Measurements from ENCODE around the gene GYS1. TPM values are rescaled to one million over a fixed set of nuclear protein-coding genes. Genes with fewer than 3 reads are reported as not detected.
"Not testable (repeated sequence)": the region's sequence is repeated elsewhere in the genome, so short reads cannot be mapped to it uniquely, and the experiment has no call there.

The GYS1 gene
- polyA plus RNA-seq, 1 experiment, result 49.7 TPM

DNA sequence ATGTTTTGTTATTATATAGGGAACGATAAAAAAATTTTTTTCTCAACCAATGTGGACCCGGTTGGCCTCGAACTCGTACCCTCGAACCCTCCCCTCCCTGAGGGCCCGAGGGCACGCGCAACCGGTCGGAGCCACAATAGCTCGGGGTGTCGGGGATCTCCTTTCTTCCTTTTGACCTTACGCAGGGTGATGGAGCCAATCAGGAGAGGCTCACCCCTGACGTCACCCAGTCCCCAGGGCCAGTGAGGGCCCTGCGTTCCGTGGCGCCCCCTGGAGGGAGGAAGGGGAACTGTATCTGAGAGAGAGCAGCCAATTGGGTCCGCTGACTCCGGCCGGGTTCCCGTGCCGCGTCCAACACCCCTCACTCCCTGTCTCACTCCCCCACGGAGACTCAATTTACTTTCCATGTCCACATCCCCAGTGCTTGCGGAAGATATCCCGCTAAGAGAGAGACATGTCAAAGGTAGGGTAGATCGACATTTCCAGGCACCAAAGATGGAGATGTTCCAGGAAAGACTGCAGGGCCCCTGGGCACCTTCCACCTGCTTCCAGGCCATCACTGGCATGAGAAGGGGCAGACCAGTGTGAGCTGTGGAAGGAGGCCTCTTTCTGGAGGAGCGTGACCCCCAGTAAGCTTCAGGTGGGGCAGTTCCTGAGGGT is 38.7 kb upstream of the GYS1 start, which contains the start of gene CGB2:
Gene CGB2, plus strand, starts transcription at position 249 of the 660 bp plus-strand sequence. Its CDS starts 206 bp downstream, at position 455.
- POLR2A ChIA-PET; H3K36me3 ChIP-seq (ENCODE audit: control insufficient read depth, insufficient read depth, low read length); DNase-seq (ENCODE audit: low read depth); H3K27me3 ChIP-seq (ENCODE audit: control insufficient read depth, insufficient read depth, low read length); CTCF ChIA-PET; H3K4me3 ChIP-seq (ENCODE audit: low read depth, low read length): not testable (repeated sequence)
- TF ChIP-seq, protein P1, sequence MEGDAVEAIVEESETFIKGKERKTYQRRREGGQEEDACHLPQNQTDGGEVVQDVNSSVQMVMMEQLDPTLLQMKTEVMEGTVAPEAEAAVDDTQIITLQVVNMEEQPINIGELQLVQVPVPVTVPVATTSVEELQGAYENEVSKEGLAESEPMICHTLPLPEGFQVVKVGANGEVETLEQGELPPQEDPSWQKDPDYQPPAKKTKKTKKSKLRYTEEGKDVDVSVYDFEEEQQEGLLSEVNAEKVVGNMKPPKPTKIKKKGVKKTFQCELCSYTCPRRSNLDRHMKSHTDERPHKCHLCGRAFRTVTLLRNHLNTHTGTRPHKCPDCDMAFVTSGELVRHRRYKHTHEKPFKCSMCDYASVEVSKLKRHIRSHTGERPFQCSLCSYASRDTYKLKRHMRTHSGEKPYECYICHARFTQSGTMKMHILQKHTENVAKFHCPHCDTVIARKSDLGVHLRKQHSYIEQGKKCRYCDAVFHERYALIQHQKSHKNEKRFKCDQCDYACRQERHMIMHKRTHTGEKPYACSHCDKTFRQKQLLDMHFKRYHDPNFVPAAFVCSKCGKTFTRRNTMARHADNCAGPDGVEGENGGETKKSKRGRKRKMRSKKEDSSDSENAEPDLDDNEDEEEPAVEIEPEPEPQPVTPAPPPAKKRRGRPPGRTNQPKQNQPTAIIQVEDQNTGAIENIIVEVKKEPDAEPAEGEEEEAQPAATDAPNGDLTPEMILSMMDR (IDR thresholded peaks at IDR 0.05; ENCODE audit: insufficient read depth, low read depth, low read length), result peak; percentile 34; the same call in 1 of the 2 replicates

DNA sequence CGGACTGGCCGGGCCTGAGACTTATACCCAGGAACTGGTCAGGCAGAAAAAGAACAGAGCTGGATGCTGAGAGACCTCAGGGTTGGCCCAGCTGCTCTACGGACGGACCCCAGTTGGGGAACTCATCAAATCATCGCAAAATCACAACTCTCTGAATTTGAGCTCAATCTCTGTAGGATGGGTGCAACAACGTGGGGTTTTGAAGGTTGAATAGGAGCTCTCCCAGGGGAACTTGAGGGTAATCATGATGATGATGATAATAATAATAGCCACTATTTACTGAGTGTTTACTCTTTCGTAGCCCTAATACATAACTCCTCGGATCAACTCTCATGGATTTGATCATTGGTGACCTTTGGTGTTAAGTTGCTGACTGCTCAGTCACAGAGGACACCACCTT is 37.2 kb upstream of the GYS1 start:
- H3K4me3 ChIP-seq (ENCODE audit: low read depth, low read length); H3K36me3 ChIP-seq (ENCODE audit: control insufficient read depth, insufficient read depth, low read length); POLR2A ChIA-PET; H3K27me3 ChIP-seq (ENCODE audit: control insufficient read depth, insufficient read depth, low read length); DNase-seq (ENCODE audit: low read depth): not testable (repeated sequence)
- CTCF ChIA-PET, result interaction anchor here (1.3 kb wide), 1 partner anchor 11 kb away, joined by 3 read pairs; no protein-coding TSS in a partner anchor

DNA sequence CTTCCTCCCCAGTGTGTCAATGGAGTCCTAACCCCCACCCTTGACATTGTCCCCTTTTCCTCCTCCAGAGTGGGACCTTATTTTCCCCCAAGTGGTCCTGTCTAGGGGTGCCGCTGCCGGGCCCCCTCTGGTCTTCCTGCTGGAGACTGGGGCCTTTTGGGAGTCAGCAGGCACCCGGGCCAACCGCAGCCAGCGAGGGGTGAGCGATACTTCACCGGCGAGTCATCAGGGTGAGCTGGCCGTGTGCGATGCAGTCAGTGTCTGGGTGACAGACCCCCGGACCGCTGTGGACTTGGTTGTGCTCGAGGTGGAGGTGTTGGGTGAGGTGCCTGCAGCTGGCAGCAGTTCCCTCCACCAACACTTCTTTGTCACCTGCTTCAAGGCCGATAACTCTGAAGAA is 36.6 kb upstream of the GYS1 start:
- H3K4me3 ChIP-seq (ENCODE audit: low read depth, low read length); H3K36me3 ChIP-seq (ENCODE audit: control insufficient read depth, insufficient read depth, low read length); H3K27me3 ChIP-seq (ENCODE audit: control insufficient read depth, insufficient read depth, low read length); DNase-seq (ENCODE audit: low read depth); POLR2A ChIA-PET: not testable (repeated sequence)
- CTCF ChIA-PET, result interaction anchor here (1.3 kb wide), 1 partner anchor 11 kb away, joined by 3 read pairs; no protein-coding TSS in a partner anchor

DNA sequence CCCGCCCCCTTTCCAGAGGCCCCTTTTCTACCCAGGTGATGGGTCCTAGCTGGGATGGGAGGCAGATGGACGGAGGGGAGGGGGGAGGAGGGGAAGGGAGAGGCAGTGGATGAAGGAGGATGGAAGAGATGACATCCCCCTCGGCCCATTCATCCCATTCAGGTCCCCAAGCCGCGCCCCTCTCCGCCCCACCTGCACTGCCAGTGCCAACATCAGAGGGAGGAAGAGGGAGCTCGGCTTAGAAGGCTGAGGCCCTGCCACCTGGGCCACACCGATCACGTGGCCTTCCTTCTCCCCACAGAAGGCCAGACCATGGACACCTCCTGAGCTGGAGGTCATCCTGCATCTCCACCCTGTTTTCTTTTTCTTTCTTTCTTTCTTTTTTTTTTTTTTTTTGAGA is 35.6 kb upstream of the GYS1 start:
- H3K4me3 ChIP-seq (ENCODE audit: low read depth, low read length); H3K27me3 ChIP-seq (ENCODE audit: control insufficient read depth, insufficient read depth, low read length); POLR2A ChIA-PET; H3K36me3 ChIP-seq (ENCODE audit: control insufficient read depth, insufficient read depth, low read length); DNase-seq (ENCODE audit: low read depth): not testable (repeated sequence)
- CTCF ChIA-PET, result interaction anchor here (0.6 kb wide), 1 partner anchor 17 kb away, joined by 3 read pairs; no protein-coding TSS in a partner anchor

DNA sequence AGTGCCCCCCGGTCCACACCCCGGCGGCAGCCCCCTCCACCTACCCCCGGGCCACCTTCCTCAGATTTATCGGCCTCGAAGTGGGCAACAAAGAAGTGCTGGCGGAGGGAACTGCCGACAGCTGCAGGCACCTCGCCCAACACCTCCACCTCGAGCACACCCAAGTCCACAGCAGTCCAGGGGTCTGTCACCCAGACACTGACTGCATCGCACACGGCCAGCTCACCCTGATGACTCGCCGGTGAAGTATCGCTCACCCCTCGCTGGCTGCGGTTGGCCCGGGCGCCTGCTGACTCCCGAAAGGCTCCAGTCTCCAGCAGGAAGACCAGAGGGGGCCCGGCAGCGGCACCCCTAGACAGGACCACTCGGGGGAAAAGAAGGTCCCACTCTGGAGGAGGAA is 32.5 kb upstream of the GYS1 start:
- CTCF ChIA-PET; H3K27me3 ChIP-seq (ENCODE audit: control insufficient read depth, insufficient read depth, low read length); H3K36me3 ChIP-seq (ENCODE audit: control insufficient read depth, insufficient read depth, low read length); POLR2A ChIA-PET; H3K4me3 ChIP-seq (ENCODE audit: low read depth, low read length); DNase-seq (ENCODE audit: low read depth): not testable (repeated sequence)

DNA sequence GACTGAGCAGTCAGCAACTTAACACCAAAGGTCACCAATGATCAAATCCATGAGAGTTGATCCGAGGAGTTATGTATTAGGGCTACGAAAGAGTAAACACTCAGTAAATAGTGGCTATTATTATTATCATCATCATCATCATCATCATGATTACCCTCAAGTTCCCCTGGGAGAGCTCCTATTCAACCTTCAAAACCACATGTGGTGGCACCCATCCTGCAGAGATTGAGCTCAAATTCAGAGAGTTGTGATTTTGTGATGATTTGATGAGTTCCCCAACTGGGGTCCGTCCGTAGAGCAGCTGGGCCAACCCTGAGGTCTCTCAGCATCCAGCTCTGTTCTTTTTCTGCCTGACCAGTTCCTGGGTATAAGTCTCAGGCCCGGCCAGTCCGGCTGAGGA is 32.0 kb upstream of the GYS1 start:
- CTCF ChIA-PET; H3K4me3 ChIP-seq (ENCODE audit: low read depth, low read length); H3K27me3 ChIP-seq (ENCODE audit: control insufficient read depth, insufficient read depth, low read length); H3K36me3 ChIP-seq (ENCODE audit: control insufficient read depth, insufficient read depth, low read length); POLR2A ChIA-PET; DNase-seq (ENCODE audit: low read depth): not testable (repeated sequence)

DNA sequence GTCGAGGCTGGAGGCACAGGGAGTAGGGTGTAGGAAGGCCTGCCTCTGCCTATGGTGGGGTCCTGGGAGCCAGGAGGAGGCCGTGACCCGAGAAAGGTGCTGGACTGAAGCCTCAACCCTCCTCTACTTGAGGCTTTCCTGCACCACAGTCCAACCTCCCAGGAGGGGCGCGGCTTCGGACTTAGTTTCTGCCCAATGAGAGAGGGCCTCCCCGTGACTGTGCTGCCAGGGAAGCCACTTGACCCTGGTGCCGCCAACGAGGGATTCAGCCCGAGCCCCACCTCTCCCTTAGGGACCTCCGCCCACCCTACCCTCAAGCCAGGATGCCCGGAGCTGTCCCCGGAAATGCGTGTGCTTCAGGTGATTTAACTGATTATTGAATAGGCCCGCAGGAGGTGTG is 31.1 kb upstream of the GYS1 start, which contains the start of gene CGB3:
Gene CGB3, minus strand, starts transcription at position 101 of the 400 bp plus-strand sequence. CDS start 362 bp downstream, outside the sequence.
- CTCF ChIA-PET, result not testable (repeated sequence)

DNA sequence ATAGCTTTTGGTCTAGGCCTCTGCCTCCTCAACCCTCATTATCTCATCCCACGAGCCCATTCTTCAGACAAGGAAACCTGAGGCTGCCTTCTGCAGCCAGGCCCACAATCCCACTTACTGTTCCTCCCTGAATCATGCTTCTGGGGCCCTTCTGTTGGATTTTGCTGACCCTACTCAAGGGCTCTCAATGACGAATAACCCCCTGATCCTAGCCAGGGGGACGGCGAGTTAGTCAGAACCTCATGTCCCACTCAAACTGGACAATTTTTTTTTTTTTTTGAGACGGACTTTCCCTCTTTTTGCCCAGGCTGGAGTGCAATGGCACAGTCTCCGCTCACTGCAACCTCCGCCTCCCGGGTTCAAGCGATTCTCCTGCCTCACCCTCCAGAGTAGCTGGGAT is 29.0 kb upstream of the GYS1 start:
- DNase-seq (ENCODE audit: low read depth), result no peak
- POLR2A ChIA-PET, result no interaction called here
- Histone ChIP-seq H3K4me3 (ENCODE audit: low read depth, low read length) (no peak overlapping the region), H3K36me3 (ENCODE audit: control insufficient read depth, insufficient read depth, low read length) (no peaks in the 10 kb centered on the region), H3K27me3 (ENCODE audit: control insufficient read depth, insufficient read depth, low read length) (no peaks in the 10 kb centered on the region)
- TF ChIP-seq, protein P1 (IDR thresholded peaks at IDR 0.05; ENCODE audit: insufficient read depth, low read depth, low read length), result no peak
- CTCF ChIA-PET, result interaction anchor here (0.6 to 6.1 kb wide), 2 partner anchors 23 to 197 kb away, joined by 3 to 34 read pairs; no protein-coding TSS in a partner anchor

More for the DNA sequence above, 31.1 kb upstream of the GYS1 start, which contains the start of gene CGB3:
- H3K36me3 ChIP-seq (ENCODE audit: control insufficient read depth, insufficient read depth, low read length); POLR2A ChIA-PET; H3K4me3 ChIP-seq (ENCODE audit: low read depth, low read length); H3K27me3 ChIP-seq (ENCODE audit: control insufficient read depth, insufficient read depth, low read length); DNase-seq (ENCODE audit: low read depth): not testable (repeated sequence)

Data from BJ (cell line).